HG02943 (cell line): ENCODE measurements around the gene TAL1.

Experiments used
- ATAC-seq: cut with Tn5 transposase; IDR thresholded peaks from one replicate; pipeline ENCODE4 v1.9.1; 2021; ENCODE audit warnings: mild to moderate bottlenecking, low read depth, moderate library complexity; ENCODE audit not compliant: unreplicated experiment

The TAL1 gene

GRCh38 chr1:47229886-47230691, 1.9 kb downstream of the TAL1 start:
- ATAC-seq: no peak

- ATAC-seq: no peak
These were observed 2.8 kb downstream of the TAL1 start for GRCh38 chr1:47229031-47229885.

- ATAC-seq: no peak
These were observed 3.4 kb downstream of the TAL1 start for GRCh38 chr1:47228644-47229030.

- no peak for ATAC-seq
These were observed 4.4 kb downstream of the TAL1 start for GRCh38 chr1:47227341-47228232.

- ATAC-seq: no peak
These were observed 5.2 kb downstream of the TAL1 start for GRCh38 chr1:47226839-47227215.

GRCh38 chr1:47226121-47226838, 5.7 kb downstream of the TAL1 start:
- no peak for ATAC-seq

- ATAC-seq: no peak
These were observed 6.5 kb downstream of the TAL1 start for GRCh38 chr1:47225430-47226100.

- no peak for ATAC-seq
These were observed 7.2 kb downstream of the TAL1 start for GRCh38 chr1:47224676-47225399.

GRCh38 chr1:47223921-47224675, 7.9 kb downstream of the TAL1 start:
- no peak for ATAC-seq

- ATAC-seq: no peak
These were observed 8.7 kb downstream of the TAL1 start for GRCh38 chr1:47223174-47223920.

GRCh38 chr1:47222476-47222875, 9.5 kb downstream of the TAL1 start:
- no peak for ATAC-seq

GRCh38 chr1:47219590-47220220, 12.3 kb downstream of the TAL1 start:
- ATAC-seq: no peak

- no peak for ATAC-seq
These were observed 13.0 kb downstream of the TAL1 start for GRCh38 chr1:47219001-47219400.

- ATAC-seq: no peak
These were observed 15.6 kb downstream of the TAL1 start for GRCh38 chr1:47216278-47217059.

- no peak for ATAC-seq
These were observed 16.3 kb downstream of the TAL1 start for GRCh38 chr1:47215713-47216112.

GRCh38 chr1:47214549-47214948, 17.5 kb downstream of the TAL1 start:
- ATAC-seq: no peak
